GM12891 (cell line): Measurements from ENCODE around the gene ANXA8L1. TPM values are rescaled to one million over a fixed set of nuclear protein-coding genes. Genes with fewer than 3 reads are reported as not detected.
"Not testable (repeated sequence)": the region's sequence is repeated elsewhere in the genome, so short reads cannot be mapped to it uniquely, and the experiment has no call there.

Experiments used
- DNase-seq: peaks from one replicate; pipeline ENCODE4 v3.0.0; 2011; ENCODE audit warnings: low spot score; ENCODE audit not compliant: insufficient read length
- FAIRE-seq: peaks from 2 replicates; lab custom pipeline; 2011; peaks lifted over from hg19 to GRCh38; lab: Jason Lieb, UNC
- PAX5 ChIP-seq: IDR thresholded peaks from 2 replicates; pipeline ENCODE4 v1.6.1; 2011; ENCODE audit warnings: low read length, moderate library complexity, mild to moderate bottlenecking; ENCODE audit not compliant: insufficient read depth, severe bottlenecking
- POLR2A ChIP-seq: IDR thresholded peaks from 2 replicates; pipeline ENCODE4 v1.6.1; 2011; ENCODE audit warnings: low read depth, low read length, control low read depth
- POLR2AphosphoS5 ChIP-seq: IDR thresholded peaks from 2 replicates; pipeline ENCODE4 v1.6.1; 2011; ENCODE audit warnings: low read depth, low read length, control low read depth
- POU2F2 ChIP-seq: IDR thresholded peaks from 2 replicates; pipeline ENCODE4 v1.6.1; 2011; ENCODE audit warnings: low read depth, mild to moderate bottlenecking, control low read depth, low read length, moderate library complexity
- SPI1 ChIP-seq: IDR thresholded peaks from 2 replicates; pipeline ENCODE4 v1.6.1; 2011; ENCODE audit warnings: low read depth, low read length, control low read depth
- TAF1 ChIP-seq: IDR thresholded peaks from 2 replicates; pipeline ENCODE4 v1.6.1; 2011; ENCODE audit warnings: low read depth, low read length, control low read depth
- polyA plus RNA-seq: library from polyadenylated mRNA; unstranded; fragments of >200 nt; gene quantifications from one replicate; pipeline ENCODE4 v1.2.1, GENCODE V29; 2012; ENCODE audit warnings: low read depth, missing spikeins, inconsistent platforms; ENCODE audit not compliant: missing spikeins

ANXA8L1 gene
- 0.19 TPM for polyA plus RNA-seq

- not testable (repeated sequence) for DNase-seq, FAIRE-seq
Measured at GRCh38 chr10:46375406-46375805, at the start of gene ANXA8L1. ANXA8L1 (plus strand) TSS chr10:46375776; CDS start chr10:46375852, 76 bp downstream.

- FAIRE-seq (no peak), DNase-seq (no peak)
- TF ChIP-seq SPI1: no peak
- TF ChIP-seq POLR2AphosphoS5: no peak
- no peak for TF ChIP-seq PAX5
- TF ChIP-seq POLR2A: no peak
- TF ChIP-seq POU2F2: no peak
- no peak for TF ChIP-seq TAF1
Measured at GRCh38 chr10:46326066-46326465, 49.5 kb upstream of the ANXA8L1 start.

- no peak for TF ChIP-seq POU2F2
- DNase-seq (no peak), FAIRE-seq (no peak)
Measured at GRCh38 chr10:46326971-46327370, 48.6 kb upstream of the ANXA8L1 start.

- DNase-seq (no peak), FAIRE-seq (no peak)
- TF ChIP-seq POLR2AphosphoS5: no peak
Measured at GRCh38 chr10:46327685-46328084, 47.9 kb upstream of the ANXA8L1 start.

GRCh38 chr10:46328853-46329689 is 46.5 kb upstream of the ANXA8L1 start:
- no peak for DNase-seq

GRCh38 chr10:46329690-46330016 is 45.9 kb upstream of the ANXA8L1 start:
- TF ChIP-seq TAF1 (no peak), POLR2A (no peak), POLR2AphosphoS5 (no peak), POU2F2 (no peak), PAX5 (no peak), SPI1 (no peak)
- no peak for DNase-seq
- no peak for FAIRE-seq

More at GRCh38 chr10:46328853-46329689, 46.5 kb upstream of the ANXA8L1 start:
- FAIRE-seq: no peak
- no peak for TF ChIP-seq POLR2A
- TF ChIP-seq POLR2AphosphoS5: no peak
- no peak for TF ChIP-seq POU2F2
- TF ChIP-seq PAX5: no peak
- TF ChIP-seq TAF1: no peak
- TF ChIP-seq SPI1: no peak

GRCh38 chr10:46330894-46331293 is 44.7 kb upstream of the ANXA8L1 start:
- TF ChIP-seq POU2F2 (no peak), TAF1 (no peak), PAX5 (no peak)
- no peak for FAIRE-seq
- no peak for DNase-seq

- FAIRE-seq, DNase-seq: not testable (repeated sequence)
Measured at GRCh38 chr10:46365484-46365883, 10.1 kb upstream of the ANXA8L1 start.

- DNase-seq, FAIRE-seq: not testable (repeated sequence)
Measured at GRCh38 chr10:46367209-46367608, 8.4 kb upstream of the ANXA8L1 start.

GRCh38 chr10:46367666-46368240 is 7.8 kb upstream of the ANXA8L1 start:
- DNase-seq, FAIRE-seq: not testable (repeated sequence)

- DNase-seq, FAIRE-seq: not testable (repeated sequence)
Measured at GRCh38 chr10:46368956-46369355, 6.6 kb upstream of the ANXA8L1 start.

- not testable (repeated sequence) for FAIRE-seq, DNase-seq
Measured at GRCh38 chr10:46374410-46374809, 1.2 kb upstream of the ANXA8L1 start.

- not testable (repeated sequence) for FAIRE-seq, DNase-seq
Measured at GRCh38 chr10:46377022-46377421, 1.4 kb downstream of the ANXA8L1 start.

GRCh38 chr10:46377651-46378050 is 2.1 kb downstream of the ANXA8L1 start:
- not testable (repeated sequence) for FAIRE-seq, DNase-seq

- not testable (repeated sequence) for FAIRE-seq, DNase-seq
Measured at GRCh38 chr10:46378108-46378507, 2.5 kb downstream of the ANXA8L1 start.

- not testable (repeated sequence) for DNase-seq, FAIRE-seq
Measured at GRCh38 chr10:46379233-46379848, 3.8 kb downstream of the ANXA8L1 start.

GRCh38 chr10:46385858-46386257 is 10.3 kb downstream of the ANXA8L1 start:
- not testable (repeated sequence) for DNase-seq, FAIRE-seq
